ENCODE measurements around the gene SLC66A2. TPM values are rescaled to one million over a fixed set of nuclear protein-coding genes. Genes with fewer than 3 reads are reported as not detected.

SLC66A2 gene
- total and polyA plus RNA-seq, 8 donors: 17.3 to 69.8 (median 24.4) TPM

DNA sequence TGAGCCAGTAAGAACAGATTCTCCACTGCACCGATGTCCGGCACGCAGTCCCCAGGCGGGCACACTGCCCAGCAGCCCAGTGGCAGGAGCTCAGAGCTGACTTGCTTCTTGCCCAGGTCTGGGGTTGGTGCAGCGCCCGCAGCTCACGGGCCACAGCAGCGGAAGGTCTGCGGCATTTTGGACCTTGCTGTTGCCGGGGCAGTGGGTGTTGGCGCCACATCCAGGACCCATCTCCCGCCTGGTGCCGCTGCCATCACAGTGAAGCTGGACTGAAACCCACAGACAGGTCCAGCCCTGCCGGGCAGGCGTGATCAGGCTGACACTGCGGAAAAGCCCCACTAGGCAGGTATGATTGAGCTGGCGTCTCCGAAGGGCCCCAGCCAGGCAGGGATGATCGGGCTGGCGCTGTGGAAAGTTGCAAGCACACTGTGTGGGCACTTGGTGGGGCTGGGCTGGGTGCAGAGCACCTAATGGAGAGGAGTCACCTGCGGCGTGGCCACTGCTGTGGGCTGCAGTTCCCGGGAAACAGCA is 75.5 kb downstream of the SLC66A2 start:
- no peak overlapping the region for H3K27ac ChIP-seq
- TF ChIP-seq, protein P1, sequence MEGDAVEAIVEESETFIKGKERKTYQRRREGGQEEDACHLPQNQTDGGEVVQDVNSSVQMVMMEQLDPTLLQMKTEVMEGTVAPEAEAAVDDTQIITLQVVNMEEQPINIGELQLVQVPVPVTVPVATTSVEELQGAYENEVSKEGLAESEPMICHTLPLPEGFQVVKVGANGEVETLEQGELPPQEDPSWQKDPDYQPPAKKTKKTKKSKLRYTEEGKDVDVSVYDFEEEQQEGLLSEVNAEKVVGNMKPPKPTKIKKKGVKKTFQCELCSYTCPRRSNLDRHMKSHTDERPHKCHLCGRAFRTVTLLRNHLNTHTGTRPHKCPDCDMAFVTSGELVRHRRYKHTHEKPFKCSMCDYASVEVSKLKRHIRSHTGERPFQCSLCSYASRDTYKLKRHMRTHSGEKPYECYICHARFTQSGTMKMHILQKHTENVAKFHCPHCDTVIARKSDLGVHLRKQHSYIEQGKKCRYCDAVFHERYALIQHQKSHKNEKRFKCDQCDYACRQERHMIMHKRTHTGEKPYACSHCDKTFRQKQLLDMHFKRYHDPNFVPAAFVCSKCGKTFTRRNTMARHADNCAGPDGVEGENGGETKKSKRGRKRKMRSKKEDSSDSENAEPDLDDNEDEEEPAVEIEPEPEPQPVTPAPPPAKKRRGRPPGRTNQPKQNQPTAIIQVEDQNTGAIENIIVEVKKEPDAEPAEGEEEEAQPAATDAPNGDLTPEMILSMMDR (IDR thresholded peaks at IDR 0.05): no peak
- intact Hi-C loops (cut with DNase I): loop anchor here in 1 of 2 donors (10.0 kb wide), 1 partner anchor 61 kb away; no protein-coding TSS in a partner anchor
- H3K27me3 ChIP-seq: peaks cover 0 to 43% of the 10 kb centered on the region in 2 donors
- no peak overlapping the region for H3K4me3 ChIP-seq
- ATAC-seq: no peak
- H3K36me3 ChIP-seq: no peaks in the 10 kb centered on the region
- peak in 1 of 4 donors; percentile 61 for DNase-seq
- no peaks in the 10 kb centered on the region for H3K4me1 ChIP-seq
- H3K9me3 ChIP-seq: no peaks in the 10 kb centered on the region

DNA sequence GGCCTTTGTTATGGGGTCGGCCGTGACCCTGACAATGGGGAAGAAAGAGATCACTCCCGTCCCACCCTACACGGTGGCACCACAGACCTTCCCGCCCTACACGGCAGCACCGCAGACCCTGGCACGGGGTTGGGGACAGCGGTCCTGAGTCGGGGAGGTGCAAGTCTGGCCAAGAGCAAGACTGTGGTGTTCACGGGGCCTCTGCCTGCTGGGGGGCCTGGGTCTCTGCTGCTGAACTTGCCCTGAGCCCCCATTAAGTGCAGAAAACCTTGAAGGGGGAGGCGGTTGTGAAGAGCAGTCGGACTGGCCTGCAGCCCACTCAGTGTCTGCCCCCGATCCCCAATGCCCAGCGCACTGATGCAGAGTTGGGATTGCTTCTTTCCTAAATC is 75.9 kb downstream of the SLC66A2 start:
- ATAC-seq (no peak), DNase-seq (peak in 1 of 4 donors; percentile 61)
- intact Hi-C loops (cut with DNase I): loop anchor here in 1 of 2 donors (10.0 kb wide), 1 partner anchor 61 kb away; no protein-coding TSS in a partner anchor
- H3K36me3 ChIP-seq: no peaks in the 10 kb centered on the region
- H3K9me3 ChIP-seq: no peaks in the 10 kb centered on the region
- no peaks in the 10 kb centered on the region for H3K4me1 ChIP-seq
- peaks cover 0 to 43% of the 10 kb centered on the region in 2 donors for H3K27me3 ChIP-seq
- TF ChIP-seq, protein P1 (IDR thresholded peaks at IDR 0.05): no peak
- no peak overlapping the region for H3K4me3 ChIP-seq
- H3K27ac ChIP-seq: no peak overlapping the region

DNA sequence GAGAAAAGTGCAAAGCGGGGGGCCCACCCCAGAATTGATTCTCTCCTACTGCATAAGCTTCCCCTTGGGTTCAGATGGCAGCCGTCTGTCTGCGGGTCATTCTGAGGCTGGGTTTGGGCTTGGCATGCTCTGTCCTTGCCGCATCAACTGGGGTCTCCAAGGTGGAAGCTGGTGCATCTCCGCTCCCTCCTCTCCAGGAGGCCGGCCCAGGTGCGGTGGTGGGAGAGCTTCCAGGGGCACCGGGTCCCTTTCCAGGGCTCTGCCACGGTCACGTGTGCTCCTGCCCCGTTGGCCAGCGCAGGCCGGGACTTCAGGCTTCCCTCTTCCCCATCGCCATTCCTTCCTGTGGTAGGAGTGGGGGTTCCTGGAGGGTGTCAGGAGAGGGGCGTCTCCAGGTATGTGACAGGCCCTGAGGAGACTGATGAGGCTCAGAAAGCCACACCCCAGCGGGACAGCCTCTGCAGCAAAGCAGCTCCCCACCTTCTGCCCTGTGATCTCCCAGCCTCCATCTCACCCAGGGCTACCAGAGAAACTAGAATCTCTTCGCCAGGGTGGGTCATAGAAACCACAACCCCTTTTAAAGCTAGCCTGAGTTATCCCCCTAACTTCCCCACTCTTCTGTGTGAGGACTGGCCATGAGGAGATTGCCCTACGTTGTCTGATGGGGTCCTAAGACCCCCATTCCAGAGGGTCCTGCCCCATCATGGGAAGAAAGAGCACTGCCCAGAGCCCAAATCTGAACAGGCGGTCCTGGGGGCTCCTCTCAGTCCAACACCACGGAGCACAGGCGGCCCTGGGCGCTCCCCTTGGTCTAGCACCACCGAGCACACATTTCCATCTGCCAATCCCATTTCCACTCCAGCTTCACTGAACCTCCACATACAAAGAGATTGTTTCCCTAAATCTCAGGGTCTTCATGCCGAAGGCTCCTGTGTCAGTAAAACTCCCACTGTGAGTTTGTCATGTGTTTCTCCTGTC is 76.6 kb downstream of the SLC66A2 start:
- peak in 1 of 4 donors; percentile 57 for DNase-seq
- Histone ChIP-seq H3K9me3 (no peaks in the 10 kb centered on the region), H3K27ac (no peak overlapping the region), H3K36me3 (no peaks in the 10 kb centered on the region), H3K4me3 (no peak overlapping the region), H3K27me3 (peaks cover 0 to 43% of the 10 kb centered on the region in 2 donors), H3K4me1 (no peaks in the 10 kb centered on the region)
- intact Hi-C loops (cut with DNase I): loop anchor here in 1 of 2 donors (10.0 kb wide), 1 partner anchor 60 kb away; no protein-coding TSS in a partner anchor
- ATAC-seq: no peak
- TF ChIP-seq, protein P1 (IDR thresholded peaks at IDR 0.05): no peak

DNA sequence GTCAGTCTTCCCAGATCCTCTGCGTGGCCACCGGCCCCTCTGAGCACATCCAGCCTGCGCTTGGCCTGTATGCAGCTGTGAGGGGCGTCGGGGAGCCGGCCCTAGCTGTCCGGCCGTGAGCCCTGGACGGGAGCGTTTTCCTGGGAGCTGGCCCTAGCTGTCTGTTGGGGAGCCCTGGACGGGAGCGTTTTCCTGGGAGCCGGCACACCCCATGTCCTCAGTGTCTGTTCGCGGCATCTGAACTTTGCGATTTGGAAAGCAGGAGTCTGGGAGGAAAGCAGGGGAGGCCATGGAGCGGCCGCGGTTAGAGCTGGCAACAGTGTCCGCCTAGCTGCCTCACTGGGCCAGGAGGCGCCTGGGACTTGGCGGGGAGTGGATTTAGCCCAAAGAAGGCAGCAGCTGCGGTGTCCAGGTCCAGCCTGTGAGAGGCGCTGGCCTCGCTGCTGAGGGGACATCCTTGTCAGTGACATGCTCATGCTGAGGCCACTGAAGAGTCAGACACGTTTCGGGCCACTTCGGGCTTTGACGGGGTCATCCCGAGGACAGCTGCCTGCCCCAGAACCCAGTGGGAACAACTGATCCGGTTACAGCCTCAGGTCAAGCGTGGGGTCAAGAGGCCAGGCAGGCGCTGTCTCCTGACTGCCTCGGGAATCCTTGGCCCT is 77.9 kb downstream of the SLC66A2 start:
- Histone ChIP-seq H3K4me1 (no peaks in the 10 kb centered on the region), H3K27me3 (peaks cover 0 to 43% of the 10 kb centered on the region in 2 donors), H3K36me3 (no peaks in the 10 kb centered on the region), H3K9me3 (no peaks in the 10 kb centered on the region), H3K27ac (no peak overlapping the region), H3K4me3 (no peak overlapping the region)
- DNase-seq (peak in 1 of 4 donors; percentile 65), ATAC-seq (no peak)
- TF ChIP-seq, protein P1 (IDR thresholded peaks at IDR 0.05): no peak
- intact Hi-C loops (cut with DNase I): loop anchor here in 1 of 2 donors (10.0 kb wide), 1 partner anchor 59 kb away; no protein-coding TSS in a partner anchor

All from left lung (tissue), 10 donors.